HFFc6 (cell line): Measurements from ENCODE around the gene ARMC7. TPM values are rescaled to one million over a fixed set of nuclear protein-coding genes. Genes with fewer than 3 reads are reported as not detected.

ENCODE experiments used
- DNase-seq: peaks from one replicate; pipeline ENCODE4 v3.0.0-alpha.2; 2018
- H3K27ac Mint-ChIP-seq: 2 replicates; pipeline ENCODE4 v1.8.0; 2020; ENCODE audit warnings: mild to moderate bottlenecking, mixed read lengths
- H3K27me3 Mint-ChIP-seq: 2 replicates; pipeline ENCODE4 v1.8.0; 2021; ENCODE audit warnings: mild to moderate bottlenecking, moderate library complexity, mixed read lengths; ENCODE audit not compliant: insufficient read depth
- H3K36me3 Mint-ChIP-seq: 2 replicates; pipeline ENCODE4 v1.8.0; 2021; ENCODE audit warnings: low read depth, mixed read lengths
- H3K4me1 Mint-ChIP-seq: 2 replicates; pipeline ENCODE4 v1.8.0; 2020; ENCODE audit warnings: low read depth, mixed read lengths
- H3K4me3 Mint-ChIP-seq: 2 replicates; pipeline ENCODE4 v1.8.0; 2020; ENCODE audit warnings: mild to moderate bottlenecking, moderate library complexity, mixed read lengths
- H3K9me3 Mint-ChIP-seq: 2 replicates; pipeline ENCODE4 v1.8.0; 2020; ENCODE audit warnings: mild to moderate bottlenecking, mixed read lengths
- CTCF ChIP-seq: fragments of 200-600 bp; sonication (generic); IDR thresholded peaks from 2 replicates; pipeline ENCODE4 v1.5.0; 2021; ENCODE audit warnings: antibody characterized with exemption, mild to moderate bottlenecking
- long read RNA-seq: library from polyadenylated mRNA; unstranded; transcript quantifications from one replicate; pipeline ENCODE4 v2.0.0, GENCODE V29; 2019
- total RNA-seq, 6 experiments: library from RNA; stranded (reverse); fragmentation: NEBNext Ultra II Directional; extraction: Animal tissue kit (Norgen Biotek cat#: 25700); gene quantifications; 2 replicates in 1 of 6; 3 replicates in 5 of 6; pipeline ENCODE4 v1.2.3, GENCODE V29; 2021

ARMC7 gene
- total RNA-seq, result 10 to 100 TPM in 2 of 6 experiments, 1 to 10 TPM in 4; 9.1 to 11.7 (median 9.6) TPM
- long read RNA-seq, transcript ARMC7-201 (3 exons, 2,126 nt), result major isoform, 12 of 19 reads
- long read RNA-seq, partial matches to known transcripts, result 3 of 19 reads
- long read RNA-seq, other reads (novel, unspliced or antisense), result 2 of 19 reads

- Mint-ChIP-seq H3K36me3 (peaks cover 16% of the 10 kb centered on the region), H3K9me3 (no peaks in the 10 kb centered on the region), H3K4me1 (peaks cover 34% of the 10 kb centered on the region), H3K27me3 (peaks cover 2% of the 10 kb centered on the region; the same call in 1 of the 2 replicates), H3K4me3 (peak within 1 kb of the TSS; percentile 93), H3K27ac (peak within 1 kb of the TSS; percentile 49; the same call in 1 of the 2 replicates)
- peak; percentile 78 for DNase-seq
- TF ChIP-seq CTCF, result no peak
Measured at GRCh38 chr17:75109407-75110233, at the start of gene ARMC7. TSS of gene ARMC7 (plus strand) at chr17:75109969. CDS start at chr17:75110289, 320 bp downstream.

- peaks cover 12% of the 10 kb centered on the region for H3K4me1 Mint-ChIP-seq
- no peak for TF ChIP-seq CTCF
- no peak overlapping the region for H3K4me3 Mint-ChIP-seq
- H3K27me3 Mint-ChIP-seq, result peaks cover 2% of the 10 kb centered on the region; the same call in 1 of the 2 replicates
- 0 out of 2 replicates have a peak overlapping the region, but pooled peaks have one; percentile 52 for H3K27ac Mint-ChIP-seq
- H3K9me3 Mint-ChIP-seq, result no peaks in the 10 kb centered on the region
- peaks cover 14% of the 10 kb centered on the region for H3K36me3 Mint-ChIP-seq
- DNase-seq, result no peak
Measured at GRCh38 chr17:75060434-75061054, 49.2 kb upstream of the ARMC7 start.

GRCh38 chr17:75061055-75061438 lies 48.7 kb upstream of the ARMC7 start:
- no peaks in the 10 kb centered on the region for H3K9me3 Mint-ChIP-seq
- TF ChIP-seq CTCF, result no peak
- no peak overlapping the region for H3K27ac Mint-ChIP-seq
- H3K27me3 Mint-ChIP-seq, result peaks cover 2% of the 10 kb centered on the region; the same call in 1 of the 2 replicates
- peaks cover 12% of the 10 kb centered on the region for H3K36me3 Mint-ChIP-seq
- DNase-seq, result no peak
- peaks cover 17% of the 10 kb centered on the region for H3K4me1 Mint-ChIP-seq
- no peak overlapping the region for H3K4me3 Mint-ChIP-seq

- no peak for DNase-seq
- peaks cover 2% of the 10 kb centered on the region for H3K27me3 Mint-ChIP-seq
- H3K36me3 Mint-ChIP-seq, result peaks cover 7% of the 10 kb centered on the region
- no peak for TF ChIP-seq CTCF
- H3K9me3 Mint-ChIP-seq, result no peaks in the 10 kb centered on the region
- H3K4me3 Mint-ChIP-seq, result no peak overlapping the region
- peaks cover 23% of the 10 kb centered on the region for H3K4me1 Mint-ChIP-seq
- H3K27ac Mint-ChIP-seq, result no peak overlapping the region
Measured at GRCh38 chr17:75061618-75062017, 48.2 kb upstream of the ARMC7 start.

- no peak for DNase-seq
- Mint-ChIP-seq H3K27me3 (peaks cover 2% of the 10 kb centered on the region), H3K36me3 (peaks cover 6% of the 10 kb centered on the region), H3K27ac (no peak overlapping the region), H3K9me3 (no peaks in the 10 kb centered on the region), H3K4me1 (peaks cover 24% of the 10 kb centered on the region), H3K4me3 (no peak overlapping the region)
- TF ChIP-seq CTCF, result no peak
Measured at GRCh38 chr17:75063201-75063600, 46.6 kb upstream of the ARMC7 start.
